Liver (tissue), 9 donors: ENCODE results near the gene RYR3. TPM values are rescaled to one million over a fixed set of nuclear protein-coding genes. Genes with fewer than 3 reads are reported as not detected.

Experiments
- DNase-seq: peaks from one replicate; pipeline ENCODE4 v3.0.0-alpha.2; 2017; ENCODE audit warnings: low spot score
- H3K27ac ChIP-seq, 2 donors: one replicate each; pipeline ENCODE4 v1.7.0; 2013; ENCODE audit warnings: inconsistent platforms in 2 of 2, low read length in 2 of 2, control low read depth in 1 of 2, low read depth in 1 of 2, mild to moderate bottlenecking in 1 of 2
- H3K27me3 ChIP-seq, 4 donors: one replicate each; pipeline versions ENCODE4 v1.6.1 to v1.7.0; 2013; ENCODE audit warnings: low read length in 3 of 4, inconsistent platforms in 1 of 4, mild to moderate bottlenecking in 1 of 4, moderate library complexity in 1 of 4; ENCODE audit not compliant: control insufficient read depth in 4 of 4, insufficient read depth in 4 of 4
- H3K36me3 ChIP-seq, 4 donors: one replicate each; pipeline versions ENCODE4 v1.6.1 to v1.7.0; 2013; ENCODE audit warnings: low read length in 3 of 4, mild to moderate bottlenecking in 3 of 4, low read depth in 1 of 4, moderate library complexity in 1 of 4; ENCODE audit not compliant: control insufficient read depth in 4 of 4, insufficient read depth in 3 of 4
- H3K4me1 ChIP-seq, 4 donors: one replicate each; pipeline versions ENCODE4 v1.6.1 to v1.7.0; 2013; ENCODE audit warnings: low read length in 3 of 4, mild to moderate bottlenecking in 3 of 4, moderate library complexity in 1 of 4; ENCODE audit not compliant: control insufficient read depth in 4 of 4, insufficient read depth in 4 of 4
- H3K4me3 ChIP-seq, 3 donors: one replicate each; pipeline versions ENCODE4 v1.6.1 to v1.7.0; 2013; ENCODE audit warnings: low read length in 3 of 3, control low read depth in 1 of 3, low read depth in 1 of 3, mild to moderate bottlenecking in 1 of 3
- H3K9ac ChIP-seq, 2 donors: one replicate each; pipeline ENCODE4 v1.7.0; 2013; ENCODE audit warnings: low read length in 2 of 2, mild to moderate bottlenecking in 2 of 2, moderate library complexity in 2 of 2, control low read depth in 1 of 2, low read depth in 1 of 2
- H3K9me3 ChIP-seq, 4 donors: one replicate each; pipeline versions ENCODE4 v1.6.1 to v1.7.0; 2013; ENCODE audit warnings: low read length in 3 of 4; ENCODE audit not compliant: control insufficient read depth in 4 of 4
- EGR1 ChIP-seq, 2 donors: IDR thresholded peaks; 2 replicates each; pipeline ENCODE4 v1.6.1; 2016 to 2018; ENCODE audit warnings: antibody characterized with exemption in 2 of 2, low read depth in 2 of 2
- FOXA1 ChIP-seq: IDR thresholded peaks from 2 replicates; pipeline ENCODE4 v1.6.1; 2016; ENCODE audit warnings: antibody characterized with exemption
- FOXA2 ChIP-seq: IDR thresholded peaks from 2 replicates; pipeline ENCODE4 v1.6.1; 2016; ENCODE audit warnings: antibody characterized with exemption
- GABPA ChIP-seq, 2 donors: IDR thresholded peaks in 1 of 2; conservative IDR thresholded peaks in 1 of 2; 2 replicates each; pipeline ENCODE4 v1.6.1; 2016; ENCODE audit warnings: antibody characterized with exemption in 2 of 2, mild to moderate bottlenecking in 1 of 2, moderate library complexity in 1 of 2
- HNF4G ChIP-seq: IDR thresholded peaks from 2 replicates; pipeline ENCODE4 v1.6.1; 2016; ENCODE audit warnings: antibody characterized with exemption
- JUND ChIP-seq, 2 donors: IDR thresholded peaks; 2 replicates each; pipeline ENCODE4 v1.6.1; 2016; ENCODE audit warnings: antibody characterized with exemption in 2 of 2
- NR2F2 ChIP-seq: IDR thresholded peaks from 2 replicates; pipeline ENCODE4 v1.6.1; 2016; ENCODE audit warnings: antibody characterized with exemption
- RAD21 ChIP-seq, 2 donors: IDR thresholded peaks; 2 replicates each; pipeline ENCODE4 v1.6.1; 2016; ENCODE audit warnings: antibody characterized with exemption in 2 of 2, mild to moderate bottlenecking in 2 of 2
- RXRA ChIP-seq, 2 donors: IDR thresholded peaks; 2 replicates each; pipeline ENCODE4 v1.6.1; 2017 to 2018; ENCODE audit warnings: antibody characterized with exemption in 2 of 2, mild to moderate bottlenecking in 1 of 2
- SP1 ChIP-seq: IDR thresholded peaks from 2 replicates; pipeline ENCODE4 v1.6.1; 2018; ENCODE audit warnings: antibody characterized with exemption, mild to moderate bottlenecking
- TAF1 ChIP-seq: conservative IDR thresholded peaks from 2 replicates; pipeline ENCODE4 v1.6.1; 2016; ENCODE audit warnings: antibody characterized with exemption, mild to moderate bottlenecking
- YY1 ChIP-seq: IDR thresholded peaks from 2 replicates; pipeline ENCODE4 v1.6.1; 2016; ENCODE audit warnings: antibody characterized with exemption, mild to moderate bottlenecking
- WGBS: extraction: QIAGEN DNeasy Blood & Tissue Kit; methylation state at CpG from one replicate; pipeline ENCODE4 v1.1.7; 2013; 5-methylcytosine and 5-hydroxymethylcytosine counted together
- polyA plus RNA-seq, 2 donors: library from polyadenylated mRNA; stranded (reverse) in 1 of 2; unstranded in 1 of 2; fragments of 200-250 nt in 1 of 2; fragments of >200 nt in 1 of 2; fragmentation: Nextera tagmentation in 1 of 2; extraction: Ambion mirVana in 1 of 2; gene quantifications; one replicate each; pipeline versions ENCODE4 v1.2.1 to v1.2.3, GENCODE V29; 2013 to 2015
- total RNA-seq, 2 donors: library from RNA; depleted of rRNA; stranded (reverse); fragments of >200 nt; gene quantifications; one replicate each; pipeline ENCODE4 v1.2.3, GENCODE V29; 2014
- TF ChIP-seq, protein P1 (sequence below): IDR thresholded peaks from 2 replicates; pipeline ENCODE4 v1.6.1; 2016; ENCODE audit warnings: antibody characterized with exemption
- TF ChIP-seq, protein P2 (sequence below): IDR thresholded peaks from 2 replicates; pipeline ENCODE4 v1.6.1; 2016; ENCODE audit warnings: antibody characterized with exemption, mild to moderate bottlenecking
- TF ChIP-seq, protein P3 (sequence below): fragments of 150-350 bp; IDR thresholded peaks from 2 replicates; pipeline ENCODE4 v1.5.1; 2017; ENCODE audit warnings: improper control_type of control experiment, low read depth, low read length; ENCODE audit not compliant: missing input control
- TF ChIP-seq, protein P4 (sequence below): IDR thresholded peaks from 2 replicates; pipeline ENCODE4 v1.6.1; 2016; ENCODE audit warnings: antibody characterized with exemption
- TF ChIP-seq, protein P5 (sequence below): IDR thresholded peaks from 2 replicates; pipeline ENCODE4 v1.6.1; 2016; ENCODE audit warnings: antibody characterized with exemption
- donor health status: healthy.
- donor health status: healthy.
- donor health status: healthy.
- donor health status: healthy.
- donor health status: healthy.

The RYR3 gene
- total RNA-seq (1 to 10 TPM in 1 of 2 donors, under 1 TPM in 1; 0.08 to 1.1 TPM), polyA plus RNA-seq (under 1 TPM; 0.01 to 0.35 TPM)

DNA sequence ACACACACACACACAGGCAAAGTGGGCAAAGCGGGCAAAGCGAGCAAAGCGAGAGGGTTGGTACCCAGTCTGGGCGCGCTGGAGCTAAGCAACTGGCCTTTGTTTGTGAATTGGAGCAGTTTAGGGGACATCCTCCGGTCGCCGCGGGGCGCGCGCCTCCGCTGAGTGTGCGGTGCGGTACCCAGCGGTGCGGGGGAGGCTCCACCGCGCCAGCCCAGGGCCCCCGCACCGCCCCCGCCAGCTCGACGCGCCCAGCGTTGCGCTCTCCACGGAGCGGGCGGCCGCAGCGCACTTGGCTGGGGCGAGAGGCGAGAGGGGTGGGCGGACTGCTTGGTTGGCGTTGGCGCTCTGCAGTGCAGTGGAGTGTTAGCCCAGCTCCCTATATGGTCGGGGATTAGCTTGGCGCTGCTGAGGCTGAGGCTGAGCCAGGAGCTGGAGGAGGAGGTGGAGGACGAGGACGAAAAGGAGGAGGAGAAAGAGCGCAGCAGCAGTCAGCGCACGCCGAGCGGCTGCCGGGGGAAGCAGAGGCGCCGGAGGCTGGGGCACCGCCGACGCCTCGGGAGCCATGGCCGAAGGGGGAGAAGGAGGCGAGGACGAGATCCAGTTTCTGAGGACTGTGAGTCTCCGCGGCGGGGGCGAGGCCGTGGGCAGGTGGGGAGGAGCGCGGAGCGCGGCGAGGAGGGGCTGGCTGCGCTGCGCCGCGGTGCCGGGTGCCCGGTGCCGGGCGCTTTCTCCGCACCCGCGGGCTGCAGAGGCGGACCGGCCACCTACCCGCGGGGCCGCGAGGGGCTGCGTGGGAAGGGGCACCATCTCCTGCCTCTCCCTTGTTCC lies at the start of gene RYR3:
TSS of gene RYR3 (plus strand) at position 487 of the 831 bp plus-strand sequence. CDS start at position 566, 79 bp downstream.
- Histone ChIP-seq H3K9ac (no peak within 1 kb of the TSS), H3K4me1 (peaks cover 0 to 6% (median 3%) of the 10 kb centered on the region in 4 donors), H3K36me3 (no peaks in the 10 kb centered on the region), H3K27ac (no peak within 1 kb of the TSS), H3K27me3 (peaks cover 3 to 15% (median 10%) of the 10 kb centered on the region in 4 donors), H3K4me3 (no peak within 1 kb of the TSS), H3K9me3 (no peaks in the 10 kb centered on the region)
- no peak for TF ChIP-seq NR2F2
- no peak for TF ChIP-seq RXRA (IDR thresholded peaks at IDR 0.05)
- no peak for TF ChIP-seq GABPA (IDR thresholded peaks at IDR 0.05 in 1 of 2, conservative IDR thresholded peaks at IDR 0.05 in 1 of 2)
- no peak for TF ChIP-seq YY1
- TF ChIP-seq RAD21 (IDR thresholded peaks at IDR 0.05) = no peak
- TF ChIP-seq TAF1 = no peak
- TF ChIP-seq, protein P1, sequence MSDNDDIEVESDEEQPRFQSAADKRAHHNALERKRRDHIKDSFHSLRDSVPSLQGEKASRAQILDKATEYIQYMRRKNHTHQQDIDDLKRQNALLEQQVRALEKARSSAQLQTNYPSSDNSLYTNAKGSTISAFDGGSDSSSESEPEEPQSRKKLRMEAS = no peak
- TF ChIP-seq, protein P2, sequence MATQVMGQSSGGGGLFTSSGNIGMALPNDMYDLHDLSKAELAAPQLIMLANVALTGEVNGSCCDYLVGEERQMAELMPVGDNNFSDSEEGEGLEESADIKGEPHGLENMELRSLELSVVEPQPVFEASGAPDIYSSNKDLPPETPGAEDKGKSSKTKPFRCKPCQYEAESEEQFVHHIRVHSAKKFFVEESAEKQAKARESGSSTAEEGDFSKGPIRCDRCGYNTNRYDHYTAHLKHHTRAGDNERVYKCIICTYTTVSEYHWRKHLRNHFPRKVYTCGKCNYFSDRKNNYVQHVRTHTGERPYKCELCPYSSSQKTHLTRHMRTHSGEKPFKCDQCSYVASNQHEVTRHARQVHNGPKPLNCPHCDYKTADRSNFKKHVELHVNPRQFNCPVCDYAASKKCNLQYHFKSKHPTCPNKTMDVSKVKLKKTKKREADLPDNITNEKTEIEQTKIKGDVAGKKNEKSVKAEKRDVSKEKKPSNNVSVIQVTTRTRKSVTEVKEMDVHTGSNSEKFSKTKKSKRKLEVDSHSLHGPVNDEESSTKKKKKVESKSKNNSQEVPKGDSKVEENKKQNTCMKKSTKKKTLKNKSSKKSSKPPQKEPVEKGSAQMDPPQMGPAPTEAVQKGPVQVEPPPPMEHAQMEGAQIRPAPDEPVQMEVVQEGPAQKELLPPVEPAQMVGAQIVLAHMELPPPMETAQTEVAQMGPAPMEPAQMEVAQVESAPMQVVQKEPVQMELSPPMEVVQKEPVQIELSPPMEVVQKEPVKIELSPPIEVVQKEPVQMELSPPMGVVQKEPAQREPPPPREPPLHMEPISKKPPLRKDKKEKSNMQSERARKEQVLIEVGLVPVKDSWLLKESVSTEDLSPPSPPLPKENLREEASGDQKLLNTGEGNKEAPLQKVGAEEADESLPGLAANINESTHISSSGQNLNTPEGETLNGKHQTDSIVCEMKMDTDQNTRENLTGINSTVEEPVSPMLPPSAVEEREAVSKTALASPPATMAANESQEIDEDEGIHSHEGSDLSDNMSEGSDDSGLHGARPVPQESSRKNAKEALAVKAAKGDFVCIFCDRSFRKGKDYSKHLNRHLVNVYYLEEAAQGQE = no peak
- no peak for TF ChIP-seq FOXA2
- TF ChIP-seq JUND (IDR thresholded peaks at IDR 0.05) = no peak
- no peak for TF ChIP-seq SP1
- no peak for TF ChIP-seq FOXA1
- TF ChIP-seq EGR1 (IDR thresholded peaks at IDR 0.05; ENCODE audit: low read depth in 2 of 2) = no peak
- TF ChIP-seq, protein P3, sequence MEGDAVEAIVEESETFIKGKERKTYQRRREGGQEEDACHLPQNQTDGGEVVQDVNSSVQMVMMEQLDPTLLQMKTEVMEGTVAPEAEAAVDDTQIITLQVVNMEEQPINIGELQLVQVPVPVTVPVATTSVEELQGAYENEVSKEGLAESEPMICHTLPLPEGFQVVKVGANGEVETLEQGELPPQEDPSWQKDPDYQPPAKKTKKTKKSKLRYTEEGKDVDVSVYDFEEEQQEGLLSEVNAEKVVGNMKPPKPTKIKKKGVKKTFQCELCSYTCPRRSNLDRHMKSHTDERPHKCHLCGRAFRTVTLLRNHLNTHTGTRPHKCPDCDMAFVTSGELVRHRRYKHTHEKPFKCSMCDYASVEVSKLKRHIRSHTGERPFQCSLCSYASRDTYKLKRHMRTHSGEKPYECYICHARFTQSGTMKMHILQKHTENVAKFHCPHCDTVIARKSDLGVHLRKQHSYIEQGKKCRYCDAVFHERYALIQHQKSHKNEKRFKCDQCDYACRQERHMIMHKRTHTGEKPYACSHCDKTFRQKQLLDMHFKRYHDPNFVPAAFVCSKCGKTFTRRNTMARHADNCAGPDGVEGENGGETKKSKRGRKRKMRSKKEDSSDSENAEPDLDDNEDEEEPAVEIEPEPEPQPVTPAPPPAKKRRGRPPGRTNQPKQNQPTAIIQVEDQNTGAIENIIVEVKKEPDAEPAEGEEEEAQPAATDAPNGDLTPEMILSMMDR = no peak
- TF ChIP-seq HNF4G = no peak
- TF ChIP-seq, protein P4, sequence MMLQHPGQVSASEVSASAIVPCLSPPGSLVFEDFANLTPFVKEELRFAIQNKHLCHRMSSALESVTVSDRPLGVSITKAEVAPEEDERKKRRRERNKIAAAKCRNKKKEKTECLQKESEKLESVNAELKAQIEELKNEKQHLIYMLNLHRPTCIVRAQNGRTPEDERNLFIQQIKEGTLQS = no peak
- DNase-seq = no peak
- WGBS = 2% methylated on average over 84 of the region's 84 CpGs

DNA sequence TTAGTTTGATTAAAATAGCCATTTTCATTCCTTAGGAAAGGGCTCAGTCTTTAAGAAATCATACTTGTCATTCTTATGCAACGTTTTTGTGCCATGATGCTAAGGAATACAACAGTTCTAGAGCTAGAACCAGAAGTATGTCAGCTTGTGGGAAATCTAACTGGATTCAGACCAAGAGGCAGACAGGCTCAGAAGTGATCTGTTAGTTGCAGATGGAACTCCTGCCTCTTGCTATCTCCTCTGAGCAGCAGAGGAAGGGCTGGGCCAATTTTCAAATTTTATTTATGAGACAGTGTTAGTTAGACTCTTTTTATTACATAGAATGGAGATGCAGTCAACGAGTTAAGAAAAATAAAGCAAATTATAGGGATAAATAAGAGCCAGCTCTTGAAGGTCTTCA lies 48.5 kb upstream of the RYR3 start:
- no peaks in the 10 kb centered on the region for H3K36me3 ChIP-seq
- H3K9ac ChIP-seq = no peak overlapping the region
- H3K27ac ChIP-seq = no peak overlapping the region
- WGBS = 30% methylated on average over 2 of the region's 2 CpGs
- H3K4me3 ChIP-seq = no peak overlapping the region
- no peaks in the 10 kb centered on the region for H3K9me3 ChIP-seq
- TF ChIP-seq JUND (IDR thresholded peaks at IDR 0.05) = no peak
- TF ChIP-seq, protein P5, sequence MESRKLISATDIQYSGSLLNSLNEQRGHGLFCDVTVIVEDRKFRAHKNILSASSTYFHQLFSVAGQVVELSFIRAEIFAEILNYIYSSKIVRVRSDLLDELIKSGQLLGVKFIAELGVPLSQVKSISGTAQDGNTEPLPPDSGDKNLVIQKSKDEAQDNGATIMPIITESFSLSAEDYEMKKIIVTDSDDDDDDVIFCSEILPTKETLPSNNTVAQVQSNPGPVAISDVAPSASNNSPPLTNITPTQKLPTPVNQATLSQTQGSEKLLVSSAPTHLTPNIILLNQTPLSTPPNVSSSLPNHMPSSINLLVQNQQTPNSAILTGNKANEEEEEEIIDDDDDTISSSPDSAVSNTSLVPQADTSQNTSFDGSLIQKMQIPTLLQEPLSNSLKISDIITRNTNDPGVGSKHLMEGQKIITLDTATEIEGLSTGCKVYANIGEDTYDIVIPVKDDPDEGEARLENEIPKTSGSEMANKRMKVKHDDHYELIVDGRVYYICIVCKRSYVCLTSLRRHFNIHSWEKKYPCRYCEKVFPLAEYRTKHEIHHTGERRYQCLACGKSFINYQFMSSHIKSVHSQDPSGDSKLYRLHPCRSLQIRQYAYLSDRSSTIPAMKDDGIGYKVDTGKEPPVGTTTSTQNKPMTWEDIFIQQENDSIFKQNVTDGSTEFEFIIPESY = no peak
- TF ChIP-seq SP1 = no peak
- TF ChIP-seq, protein P4 = no peak
- TF ChIP-seq, protein P2 = no peak
- no peak for TF ChIP-seq RAD21 (IDR thresholded peaks at IDR 0.05)
- no peak for TF ChIP-seq GABPA (IDR thresholded peaks at IDR 0.05 in 1 of 2, conservative IDR thresholded peaks at IDR 0.05 in 1 of 2)
- DNase-seq = no peak
- no peaks in the 10 kb centered on the region for H3K4me1 ChIP-seq
- no peaks in the 10 kb centered on the region for H3K27me3 ChIP-seq
